ENCODE measurements around the gene PCDH19. TPM values are rescaled to one million over a fixed set of nuclear protein-coding genes. Genes with fewer than 3 reads are reported as not detected.
A peak's percentile ranks its signal among the peaks of the same experiment; 100 is the strongest.

The PCDH19 gene
- total and polyA plus RNA-seq, 9 donors, result 1.9 to 10.0 (median 4.0) TPM

- H3K4me3 ChIP-seq (ENCODE audit: low read length), result no peak overlapping the region
- WGBS (ENCODE audit: insufficient coverage), result no CpG with 5 or more reads among the region's 4 CpGs
- no peak for DNase-seq
- H3K36me3 ChIP-seq (ENCODE audit: control insufficient read depth, insufficient read depth, low read length), result no peaks in the 10 kb centered on the region
- peaks cover 7% of the 10 kb centered on the region for H3K27me3 ChIP-seq (ENCODE audit: control insufficient read depth, insufficient read depth, low read length)
- H3K4me1 ChIP-seq (ENCODE audit: control insufficient read depth, insufficient read depth, low read length), result no peaks in the 10 kb centered on the region
- H3K9me3 ChIP-seq (replicated peaks; ENCODE audit: control insufficient read depth, low read depth, low read length), result no peaks in the 10 kb centered on the region
- H3K27ac ChIP-seq (ENCODE audit: low read length), result no peak overlapping the region
Observed at GRCh38 chrX:100248885-100249493, 161.1 kb downstream of the PCDH19 start.

DNA sequence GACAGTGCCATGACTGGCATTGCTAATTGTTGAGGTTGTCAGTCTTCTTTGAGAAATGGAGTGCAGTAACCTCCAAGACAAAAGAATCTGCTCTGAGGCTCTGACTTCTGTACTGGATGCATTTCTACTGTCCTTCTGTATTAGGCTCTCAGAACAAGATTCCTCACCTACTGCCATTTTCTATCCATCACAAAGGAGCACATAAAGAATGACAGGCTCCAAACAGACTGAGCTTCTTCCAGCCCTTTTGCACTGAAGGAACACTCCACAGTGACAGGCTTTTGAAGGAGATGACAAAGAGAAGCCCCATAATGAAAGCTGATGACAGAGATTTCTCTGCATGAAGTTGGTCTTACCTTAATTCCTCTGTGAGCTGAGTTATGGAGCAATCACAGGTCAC lies 162.2 kb downstream of the PCDH19 start:
- Histone ChIP-seq H3K4me3 (ENCODE audit: low read length) (no peak overlapping the region), H3K9me3 (replicated peaks; ENCODE audit: control insufficient read depth, low read depth, low read length) (no peaks in the 10 kb centered on the region), H3K36me3 (ENCODE audit: control insufficient read depth, insufficient read depth, low read length) (no peaks in the 10 kb centered on the region), H3K27me3 (ENCODE audit: control insufficient read depth, insufficient read depth, low read length) (peaks cover 7% of the 10 kb centered on the region), H3K4me1 (ENCODE audit: control insufficient read depth, insufficient read depth, low read length) (no peaks in the 10 kb centered on the region), H3K27ac (ENCODE audit: low read length) (no peak overlapping the region)
- no peak for DNase-seq

GRCh38 chrX:100244681-100245080 lies 165.4 kb downstream of the PCDH19 start:
- Histone ChIP-seq H3K4me1 (ENCODE audit: control insufficient read depth, insufficient read depth, low read length) (no peaks in the 10 kb centered on the region), H3K27me3 (ENCODE audit: control insufficient read depth, insufficient read depth, low read length) (peaks cover 4% of the 10 kb centered on the region), H3K9me3 (replicated peaks; ENCODE audit: control insufficient read depth, low read depth, low read length) (peaks cover 4% of the 10 kb centered on the region), H3K27ac (ENCODE audit: low read length) (no peak overlapping the region), H3K4me3 (ENCODE audit: low read length) (no peak overlapping the region), H3K36me3 (ENCODE audit: control insufficient read depth, insufficient read depth, low read length) (no peaks in the 10 kb centered on the region)
- peak; percentile 48 for DNase-seq
- no CpG with 5 or more reads among the region's 1 CpG for WGBS (ENCODE audit: insufficient coverage)

Other genes starting within 250 kb of the PCDH19 start
- 713 TPM for gene TNMD, start 174.7 kb upstream of the PCDH19 start, total RNA-seq
- 100 to 1,000 TPM in 4 of 8 donors, 10 to 100 TPM in 4; 50.0 to 917 (median 162) TPM for gene TNMD, start 174.7 kb upstream of the PCDH19 start, polyA plus RNA-seq (ENCODE audit: insufficient read depth in 1 of 8, insufficient read length in 8 of 8, low replicate concordance in 1 of 8)
- gene TSPAN6, start 226.5 kb upstream of the PCDH19 start, total RNA-seq, result 29.6 TPM
- 10 to 100 TPM; 25.5 to 39.5 (median 30.9) TPM for gene TSPAN6, start 226.5 kb upstream of the PCDH19 start, polyA plus RNA-seq (ENCODE audit: insufficient read depth in 1 of 8, insufficient read length in 8 of 8, low replicate concordance in 1 of 8)
- 29.7 TPM for gene SRPX2, start 233.9 kb upstream of the PCDH19 start, total RNA-seq
- 10 to 100 TPM; 17.8 to 41.0 (median 27.2) TPM for gene SRPX2, start 233.9 kb upstream of the PCDH19 start, polyA plus RNA-seq (ENCODE audit: insufficient read depth in 1 of 8, insufficient read length in 8 of 8, low replicate concordance in 1 of 8)